OCI-LY7 (cell line): ENCODE results near the gene SPATA2L.

Experiments
- CTCF ChIP-seq: fragments of 200-600 bp; sonication (generic); conservative IDR thresholded peaks from 2 replicates; pipeline ENCODE4 v1.5.1; 2014; ENCODE audit warnings: mild to moderate bottlenecking, antibody characterized with exemption, low read length, moderate library complexity, mixed read lengths
- EZH2phosphoT487 ChIP-seq: fragments of 200-600 bp; sonication (generic); IDR thresholded peaks from 2 replicates; pipeline ENCODE4 v1.6.1; 2018; ENCODE audit warnings: low read depth, borderline replicate concordance, mild to moderate bottlenecking, mixed run types, antibody characterized with exemption, low read length, moderate library complexity, mixed read lengths

GRCh38 chr16:89738538-89739317 is 37.2 kb upstream of the SPATA2L start:
- TF ChIP-seq CTCF (no peak), EZH2phosphoT487 (no peak)
